HepG2 (cell line): ENCODE data around the gene IL11RA. TPM values are rescaled to one million over a fixed set of nuclear protein-coding genes. Genes with fewer than 3 reads are reported as not detected.
A peak's percentile ranks its signal among the peaks of the same experiment; 100 is the strongest.

Experiments
- ATF7-NPFF ChIP-seq: sonication (generic); formaldehyde crosslinking; IDR thresholded peaks from 2 replicates; pipeline ENCODE4 v1.8.1; 2023; ENCODE audit warnings: mild to moderate bottlenecking, low read depth, missing genetic modification reagents, moderate library complexity
- DDIT3 ChIP-seq: sonication (generic); formaldehyde crosslinking; IDR thresholded peaks from 2 replicates; pipeline ENCODE4 v1.4.0; 2020; ENCODE audit warnings: mild to moderate bottlenecking, missing genetic modification reagents
- DPF2 ChIP-seq: sonication (generic); formaldehyde crosslinking; IDR thresholded peaks from 2 replicates; pipeline ENCODE4 v1.4.0; 2020; ENCODE audit warnings: mild to moderate bottlenecking, low read depth, missing genetic modification reagents, borderline replicate concordance
- MTERF4 ChIP-seq: sonication (generic); formaldehyde crosslinking; IDR thresholded peaks from 2 replicates; pipeline ENCODE4 v1.8.0; 2023; ENCODE audit warnings: mild to moderate bottlenecking, missing genetic modification reagents
- NR0B2 ChIP-seq: sonication (generic); formaldehyde crosslinking; IDR thresholded peaks from 2 replicates; pipeline ENCODE4 v1.4.0; 2020; ENCODE audit warnings: mild to moderate bottlenecking, missing genetic modification reagents
- RFX1 ChIP-seq: fragments of 450-650 bp; IDR thresholded peaks from 2 replicates; pipeline ENCODE4 v1.6.1; 2017
- RFXAP ChIP-seq: sonication (generic); formaldehyde crosslinking; IDR thresholded peaks from 2 replicates; pipeline ENCODE4 v1.4.0; 2020; ENCODE audit warnings: missing genetic modification reagents, borderline replicate concordance
- ZBTB4 ChIP-seq: sonication (generic); formaldehyde crosslinking; IDR thresholded peaks from 2 replicates; pipeline ENCODE4 v1.4.0; 2020; ENCODE audit warnings: missing genetic modification reagents, mild to moderate bottlenecking, borderline replicate concordance
- ZEB1 ChIP-seq: IDR thresholded peaks from 2 replicates; pipeline ENCODE4 v1.6.1; 2012; ENCODE audit warnings: mild to moderate bottlenecking, low read depth, inconsistent platforms; ENCODE audit not compliant: insufficient replicate concordance
- ZNF12 ChIP-seq: sonication (generic); formaldehyde crosslinking; IDR thresholded peaks from 2 replicates; pipeline ENCODE4 v1.5.0; 2020; ENCODE audit warnings: missing genetic modification reagents
- ZNF235 ChIP-seq: sonication (generic); formaldehyde crosslinking; IDR thresholded peaks from 2 replicates; pipeline ENCODE4 v1.8.1; 2023; ENCODE audit warnings: mild to moderate bottlenecking, missing genetic modification reagents, borderline replicate concordance
- ZNF318 ChIP-seq: sonication (generic); formaldehyde crosslinking; IDR thresholded peaks from 2 replicates; pipeline ENCODE4 v1.4.0; 2020; ENCODE audit warnings: mild to moderate bottlenecking, missing genetic modification reagents
- ZNF605 ChIP-seq: sonication (generic); formaldehyde crosslinking; IDR thresholded peaks from 2 replicates; pipeline ENCODE4 v1.8.0; 2022; ENCODE audit warnings: mild to moderate bottlenecking, missing genetic modification reagents
- ZNF879 ChIP-seq: sonication (generic); formaldehyde crosslinking; IDR thresholded peaks from 2 replicates; pipeline ENCODE4 v1.8.1; 2023; ENCODE audit warnings: missing genetic modification reagents
- polyA plus RNA-seq, 8 experiments: library from polyadenylated mRNA; depleted of rRNA in 3 of 8; stranded (reverse) in 7 of 8; unstranded in 1 of 8; fragments of >200 nt; fragmentation: Illumina TruSeq in 4 of 8; extraction: Trizol in 4 of 8; gene quantifications; 2 replicates each; pipeline versions ENCODE4 v1.2.1 to v1.2.3, GENCODE V29; 2011 to 2016; ENCODE audit warnings: low read depth in 4 of 8, missing spikeins in 1 of 8, mixed read lengths in 1 of 8; ENCODE audit not compliant: insufficient read depth in 1 of 8
- total RNA-seq, 5 experiments: library from RNA; depleted of rRNA; stranded (reverse); fragments of >200 nt; fragmentation: Illumina TruSeq; extraction: Trizol; gene quantifications; 2 replicates each; pipeline ENCODE4 v1.2.3, GENCODE V29; 2016; ENCODE audit warnings: low read depth in 1 of 5

The IL11RA gene
- total and polyA plus RNA-seq, 2 of the 13 experiments (the other 11 are each of a cell fraction or from before 2014, with no cell fraction given), result 2.0 to 4.2 TPM

GRCh38 chr9:34637356-34638137 lies 14.4 kb upstream of the IL11RA start, which contains the start of gene SIGMAR1 (continued):
- TF ChIP-seq NR0B2 (CRISPR knock-in tag), result 0 out of 2 replicates have a peak, but pooled peaks have one; percentile 49
- no peak for TF ChIP-seq RFX1
- peak; percentile 14; the same call in 1 of the 2 replicates for TF ChIP-seq RFXAP (CRISPR knock-in tag)
- TF ChIP-seq ZNF12 (CRISPR knock-in tag), result no peak
- TF ChIP-seq DPF2 (CRISPR knock-in tag), result no peak
- no peak for TF ChIP-seq ZBTB4 (CRISPR knock-in tag)
- TF ChIP-seq DDIT3 (CRISPR knock-in tag), result no peak
- TF ChIP-seq ZNF879 (CRISPR knock-in tag), result peak; percentile 88
- 0 out of 2 replicates have a peak, but pooled peaks have one; percentile 31 for TF ChIP-seq ZNF235
- TF ChIP-seq ZNF605 (CRISPR knock-in tag), result no peak; the same call in 1 of the 2 replicates
- TF ChIP-seq ZNF318 (CRISPR knock-in tag), result no peak
- no peak for TF ChIP-seq ZEB1
- no peak for TF ChIP-seq MTERF4
- peak; percentile 94 for TF ChIP-seq ATF7-NPFF (CRISPR knock-in tag)
